GM12878 (cell line): ENCODE measurements around the gene EIF2A. TPM values are rescaled to one million over a fixed set of nuclear protein-coding genes. Genes with fewer than 3 reads are reported as not detected.

Experiments
- BMI1 ChIP-seq: fragments of 450-650 bp; IDR thresholded peaks from 2 replicates; pipeline ENCODE4 v1.6.1; 2016; ENCODE audit warnings: mild to moderate bottlenecking, moderate library complexity, borderline replicate concordance
- HCFC1 ChIP-seq: fragments of 150-350 bp; IDR thresholded peaks from 2 replicates; pipeline ENCODE4 v1.6.1; 2014; ENCODE audit warnings: low read length
- MEF2A ChIP-seq: IDR thresholded peaks from 2 replicates; pipeline ENCODE4 v1.6.1; 2011; ENCODE audit warnings: low read depth, mild to moderate bottlenecking, low read length, moderate library complexity; ENCODE audit not compliant: insufficient read depth
- MEF2B ChIP-seq: fragments of 450-650 bp; IDR thresholded peaks from 2 replicates; pipeline ENCODE4 v1.6.1; 2018; ENCODE audit warnings: mild to moderate bottlenecking, moderate library complexity; ENCODE audit not compliant: partially characterized antibody, poor library complexity, severe bottlenecking
- NFYB ChIP-seq: IDR thresholded peaks from 2 replicates; pipeline ENCODE4 v1.6.1; 2011; ENCODE audit warnings: low read depth, mild to moderate bottlenecking, low read length, improper control_type of control experiment, moderate library complexity; ENCODE audit not compliant: insufficient read depth
- POLR2AphosphoS2 ChIP-seq: IDR thresholded peaks from 2 replicates; pipeline ENCODE4 v1.6.1; 2011; ENCODE audit warnings: low read depth, mild to moderate bottlenecking, low read length, improper control_type of control experiment, moderate library complexity
- RAD51 ChIP-seq: fragments of 450-650 bp; IDR thresholded peaks from 2 replicates; pipeline ENCODE4 v1.6.1; 2016; ENCODE audit warnings: moderate library complexity, mild to moderate bottlenecking, inconsistent platforms
- RBBP5 ChIP-seq: fragments of 200-600 bp; sonication (generic); conservative IDR thresholded peaks from 2 replicates; pipeline ENCODE4 v1.6.1; 2016
- SMC3 ChIP-seq: IDR thresholded peaks from 2 replicates; pipeline ENCODE4 v1.6.1; 2011; ENCODE audit warnings: low read length, improper control_type of control experiment, borderline replicate concordance
- SP1 ChIP-seq: IDR thresholded peaks from one replicate; pipeline ENCODE4 v1.6.1; 2011; ENCODE audit warnings: low read depth, low read length
- SRF ChIP-seq, 2 experiments: IDR thresholded peaks; 2 replicates each; pipeline ENCODE4 v1.6.1; 2011; ENCODE audit warnings: low read depth in 2 of 2, low read length in 2 of 2, mild to moderate bottlenecking in 1 of 2, moderate library complexity in 1 of 2
- YBX1 ChIP-seq: fragments of 450-650 bp; IDR thresholded peaks from 2 replicates; pipeline ENCODE4 v1.6.1; 2016; ENCODE audit warnings: antibody characterized with exemption
- polyA plus RNA-seq, 11 experiments: library from polyadenylated mRNA; depleted of rRNA in 4 of 11; unstranded in 6 of 11; stranded (reverse) in 5 of 11; fragments of >200 nt; fragmentation: Nextera tagmentation in 4 of 11; fragmentation: Illumina TruSeq in 1 of 11; extraction: Ambion mirVana in 4 of 11; extraction: Trizol in 1 of 11; gene quantifications; 1 replicate in 1 of 11; 2 replicates in 10 of 11; pipeline versions ENCODE4 v1.2.1 to v1.2.3, GENCODE V29; 2011 to 2016; ENCODE audit warnings: inconsistent platforms in 2 of 11, missing spikeins in 2 of 11, low read depth in 1 of 11
- total RNA-seq, 4 experiments: library from RNA; depleted of rRNA in 3 of 4; stranded (reverse); fragments of >200 nt in 3 of 4; fragmentation: Illumina TruSeq in 1 of 4; extraction: Trizol in 1 of 4; gene quantifications; 2 replicates each; pipeline versions ENCODE4 v1.2.1 to v1.2.3, GENCODE V29; 2013 to 2021
- TF ChIP-seq, protein P1 (sequence below): fragments of 450-650 bp; IDR thresholded peaks from 2 replicates; pipeline ENCODE4 v1.6.1; 2017; ENCODE audit warnings: mild to moderate bottlenecking, moderate library complexity
- TF ChIP-seq, protein P2 (sequence below): fragments of 450-650 bp; IDR thresholded peaks from 2 replicates; pipeline ENCODE4 v1.6.1; 2016; ENCODE audit warnings: mild to moderate bottlenecking
- TF ChIP-seq, protein P3 (sequence below): fragments of 150-350 bp; IDR thresholded peaks from 2 replicates; pipeline ENCODE4 v1.6.1; 2014; ENCODE audit warnings: mild to moderate bottlenecking, low read depth, low read length
- TF ChIP-seq, protein P4 (sequence below): fragments of 450-650 bp; conservative IDR thresholded peaks from 2 replicates; pipeline ENCODE4 v1.6.1; 2017; ENCODE audit warnings: mild to moderate bottlenecking, moderate library complexity
- TF ChIP-seq, protein P5 (sequence below): fragments of 450-650 bp; IDR thresholded peaks from 2 replicates; pipeline ENCODE4 v1.6.1; 2017; ENCODE audit warnings: low read depth, mild to moderate bottlenecking, moderate library complexity

EIF2A gene
- total and polyA plus RNA-seq, 10 of the 15 experiments (the other 5 are each of a cell fraction or from before 2014, with no cell fraction given): 85.4 to 211 (median 136) TPM

DNA sequence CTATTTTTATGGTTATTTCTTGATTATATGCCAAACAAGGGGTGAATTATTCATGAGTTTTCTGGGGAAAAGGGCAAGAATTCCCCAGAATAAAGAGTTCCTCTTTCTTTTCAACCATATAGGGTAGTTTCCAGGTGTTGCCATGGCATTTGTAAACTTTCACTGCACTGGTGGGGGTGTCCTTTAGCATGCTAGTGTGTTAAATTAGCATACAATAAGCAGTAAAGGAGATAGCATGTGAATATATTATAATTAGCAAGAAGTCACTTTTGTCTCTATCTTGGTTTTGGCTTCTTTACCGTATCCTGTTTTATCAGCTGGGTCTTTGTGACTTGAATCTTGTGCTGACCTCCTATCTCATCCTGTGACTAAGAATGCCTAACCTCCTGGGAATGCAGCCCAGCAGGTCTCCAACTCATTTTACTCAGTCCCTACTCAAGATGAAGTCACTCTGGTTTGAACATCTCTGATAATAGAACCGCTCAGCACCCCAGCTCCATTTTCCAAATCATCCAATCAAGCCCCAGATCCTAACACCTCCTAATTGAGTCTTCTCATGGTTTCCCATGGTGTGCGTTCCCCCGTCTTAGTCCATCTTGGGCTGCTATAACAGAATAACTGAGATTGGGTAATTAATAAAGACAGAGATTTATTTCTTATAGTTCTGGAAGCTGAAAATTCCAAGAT, 53.2 kb downstream of the EIF2A start (continued):
- TF ChIP-seq, protein P1, sequence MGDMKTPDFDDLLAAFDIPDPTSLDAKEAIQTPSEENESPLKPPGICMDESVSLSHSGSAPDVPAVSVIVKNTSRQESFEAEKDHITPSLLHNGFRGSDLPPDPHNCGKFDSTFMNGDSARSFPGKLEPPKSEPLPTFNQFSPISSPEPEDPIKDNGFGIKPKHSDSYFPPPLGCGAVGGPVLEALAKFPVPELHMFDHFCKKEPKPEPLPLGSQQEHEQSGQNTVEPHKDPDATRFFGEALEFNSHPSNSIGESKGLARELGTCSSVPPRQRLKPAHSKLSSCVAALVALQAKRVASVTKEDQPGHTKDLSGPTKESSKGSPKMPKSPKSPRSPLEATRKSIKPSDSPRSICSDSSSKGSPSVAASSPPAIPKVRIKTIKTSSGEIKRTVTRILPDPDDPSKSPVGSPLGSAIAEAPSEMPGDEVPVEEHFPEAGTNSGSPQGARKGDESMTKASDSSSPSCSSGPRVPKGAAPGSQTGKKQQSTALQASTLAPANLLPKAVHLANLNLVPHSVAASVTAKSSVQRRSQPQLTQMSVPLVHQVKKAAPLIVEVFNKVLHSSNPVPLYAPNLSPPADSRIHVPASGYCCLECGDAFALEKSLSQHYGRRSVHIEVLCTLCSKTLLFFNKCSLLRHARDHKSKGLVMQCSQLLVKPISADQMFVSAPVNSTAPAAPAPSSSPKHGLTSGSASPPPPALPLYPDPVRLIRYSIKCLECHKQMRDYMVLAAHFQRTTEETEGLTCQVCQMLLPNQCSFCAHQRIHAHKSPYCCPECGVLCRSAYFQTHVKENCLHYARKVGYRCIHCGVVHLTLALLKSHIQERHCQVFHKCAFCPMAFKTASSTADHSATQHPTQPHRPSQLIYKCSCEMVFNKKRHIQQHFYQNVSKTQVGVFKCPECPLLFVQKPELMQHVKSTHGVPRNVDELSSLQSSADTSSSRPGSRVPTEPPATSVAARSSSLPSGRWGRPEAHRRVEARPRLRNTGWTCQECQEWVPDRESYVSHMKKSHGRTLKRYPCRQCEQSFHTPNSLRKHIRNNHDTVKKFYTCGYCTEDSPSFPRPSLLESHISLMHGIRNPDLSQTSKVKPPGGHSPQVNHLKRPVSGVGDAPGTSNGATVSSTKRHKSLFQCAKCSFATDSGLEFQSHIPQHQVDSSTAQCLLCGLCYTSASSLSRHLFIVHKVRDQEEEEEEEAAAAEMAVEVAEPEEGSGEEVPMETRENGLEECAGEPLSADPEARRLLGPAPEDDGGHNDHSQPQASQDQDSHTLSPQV: peak; percentile 98
- TF ChIP-seq SP1: no peak
- no peak for TF ChIP-seq YBX1
- no peak for TF ChIP-seq MEF2A
- TF ChIP-seq NFYB: no peak
- TF ChIP-seq SMC3: no peak
- TF ChIP-seq, protein P2, sequence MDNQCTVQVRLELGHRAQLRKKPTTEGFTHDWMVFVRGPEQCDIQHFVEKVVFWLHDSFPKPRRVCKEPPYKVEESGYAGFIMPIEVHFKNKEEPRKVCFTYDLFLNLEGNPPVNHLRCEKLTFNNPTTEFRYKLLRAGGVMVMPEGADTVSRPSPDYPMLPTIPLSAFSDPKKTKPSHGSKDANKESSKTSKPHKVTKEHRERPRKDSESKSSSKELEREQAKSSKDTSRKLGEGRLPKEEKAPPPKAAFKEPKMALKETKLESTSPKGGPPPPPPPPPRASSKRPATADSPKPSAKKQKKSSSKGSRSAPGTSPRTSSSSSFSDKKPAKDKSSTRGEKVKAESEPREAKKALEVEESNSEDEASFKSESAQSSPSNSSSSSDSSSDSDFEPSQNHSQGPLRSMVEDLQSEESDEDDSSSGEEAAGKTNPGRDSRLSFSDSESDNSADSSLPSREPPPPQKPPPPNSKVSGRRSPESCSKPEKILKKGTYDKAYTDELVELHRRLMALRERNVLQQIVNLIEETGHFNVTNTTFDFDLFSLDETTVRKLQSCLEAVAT: 0 out of 2 replicates have a peak, but pooled peaks have one; percentile 39
- TF ChIP-seq RAD51: peak; percentile 11; the same call in 1 of the 2 replicates
- TF ChIP-seq RBBP5: no peak
- TF ChIP-seq MEF2B: peak; percentile 70
- TF ChIP-seq HCFC1: no peak
- peak in 1 of 2 experiments; percentile 72; a peak in 1 of 4 replicates for TF ChIP-seq SRF (IDR thresholded peaks at IDR 0.05; ENCODE audit: low read depth in 2 of 2, low read length in 2 of 2)
- no peak for TF ChIP-seq POLR2AphosphoS2
- TF ChIP-seq, protein P3, sequence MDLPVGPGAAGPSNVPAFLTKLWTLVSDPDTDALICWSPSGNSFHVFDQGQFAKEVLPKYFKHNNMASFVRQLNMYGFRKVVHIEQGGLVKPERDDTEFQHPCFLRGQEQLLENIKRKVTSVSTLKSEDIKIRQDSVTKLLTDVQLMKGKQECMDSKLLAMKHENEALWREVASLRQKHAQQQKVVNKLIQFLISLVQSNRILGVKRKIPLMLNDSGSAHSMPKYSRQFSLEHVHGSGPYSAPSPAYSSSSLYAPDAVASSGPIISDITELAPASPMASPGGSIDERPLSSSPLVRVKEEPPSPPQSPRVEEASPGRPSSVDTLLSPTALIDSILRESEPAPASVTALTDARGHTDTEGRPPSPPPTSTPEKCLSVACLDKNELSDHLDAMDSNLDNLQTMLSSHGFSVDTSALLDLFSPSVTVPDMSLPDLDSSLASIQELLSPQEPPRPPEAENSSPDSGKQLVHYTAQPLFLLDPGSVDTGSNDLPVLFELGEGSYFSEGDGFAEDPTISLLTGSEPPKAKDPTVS: no peak
- TF ChIP-seq, protein P4, sequence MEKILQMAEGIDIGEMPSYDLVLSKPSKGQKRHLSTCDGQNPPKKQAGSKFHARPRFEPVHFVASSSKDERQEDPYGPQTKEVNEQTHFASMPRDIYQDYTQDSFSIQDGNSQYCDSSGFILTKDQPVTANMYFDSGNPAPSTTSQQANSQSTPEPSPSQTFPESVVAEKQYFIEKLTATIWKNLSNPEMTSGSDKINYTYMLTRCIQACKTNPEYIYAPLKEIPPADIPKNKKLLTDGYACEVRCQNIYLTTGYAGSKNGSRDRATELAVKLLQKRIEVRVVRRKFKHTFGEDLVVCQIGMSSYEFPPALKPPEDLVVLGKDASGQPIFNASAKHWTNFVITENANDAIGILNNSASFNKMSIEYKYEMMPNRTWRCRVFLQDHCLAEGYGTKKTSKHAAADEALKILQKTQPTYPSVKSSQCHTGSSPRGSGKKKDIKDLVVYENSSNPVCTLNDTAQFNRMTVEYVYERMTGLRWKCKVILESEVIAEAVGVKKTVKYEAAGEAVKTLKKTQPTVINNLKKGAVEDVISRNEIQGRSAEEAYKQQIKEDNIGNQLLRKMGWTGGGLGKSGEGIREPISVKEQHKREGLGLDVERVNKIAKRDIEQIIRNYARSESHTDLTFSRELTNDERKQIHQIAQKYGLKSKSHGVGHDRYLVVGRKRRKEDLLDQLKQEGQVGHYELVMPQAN: no peak
- TF ChIP-seq BMI1: peak; percentile 91
- TF ChIP-seq, protein P5, sequence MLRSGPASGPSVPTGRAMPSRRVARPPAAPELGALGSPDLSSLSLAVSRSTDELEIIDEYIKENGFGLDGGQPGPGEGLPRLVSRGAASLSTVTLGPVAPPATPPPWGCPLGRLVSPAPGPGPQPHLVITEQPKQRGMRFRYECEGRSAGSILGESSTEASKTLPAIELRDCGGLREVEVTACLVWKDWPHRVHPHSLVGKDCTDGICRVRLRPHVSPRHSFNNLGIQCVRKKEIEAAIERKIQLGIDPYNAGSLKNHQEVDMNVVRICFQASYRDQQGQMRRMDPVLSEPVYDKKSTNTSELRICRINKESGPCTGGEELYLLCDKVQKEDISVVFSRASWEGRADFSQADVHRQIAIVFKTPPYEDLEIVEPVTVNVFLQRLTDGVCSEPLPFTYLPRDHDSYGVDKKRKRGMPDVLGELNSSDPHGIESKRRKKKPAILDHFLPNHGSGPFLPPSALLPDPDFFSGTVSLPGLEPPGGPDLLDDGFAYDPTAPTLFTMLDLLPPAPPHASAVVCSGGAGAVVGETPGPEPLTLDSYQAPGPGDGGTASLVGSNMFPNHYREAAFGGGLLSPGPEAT: peak; percentile 90
